ENCODE data around the gene WDR90.
"Not testable (repeated sequence)": the region's sequence is repeated elsewhere in the genome, so short reads cannot be mapped to it uniquely, and the experiment has no call there.

The WDR90 gene

DNA sequence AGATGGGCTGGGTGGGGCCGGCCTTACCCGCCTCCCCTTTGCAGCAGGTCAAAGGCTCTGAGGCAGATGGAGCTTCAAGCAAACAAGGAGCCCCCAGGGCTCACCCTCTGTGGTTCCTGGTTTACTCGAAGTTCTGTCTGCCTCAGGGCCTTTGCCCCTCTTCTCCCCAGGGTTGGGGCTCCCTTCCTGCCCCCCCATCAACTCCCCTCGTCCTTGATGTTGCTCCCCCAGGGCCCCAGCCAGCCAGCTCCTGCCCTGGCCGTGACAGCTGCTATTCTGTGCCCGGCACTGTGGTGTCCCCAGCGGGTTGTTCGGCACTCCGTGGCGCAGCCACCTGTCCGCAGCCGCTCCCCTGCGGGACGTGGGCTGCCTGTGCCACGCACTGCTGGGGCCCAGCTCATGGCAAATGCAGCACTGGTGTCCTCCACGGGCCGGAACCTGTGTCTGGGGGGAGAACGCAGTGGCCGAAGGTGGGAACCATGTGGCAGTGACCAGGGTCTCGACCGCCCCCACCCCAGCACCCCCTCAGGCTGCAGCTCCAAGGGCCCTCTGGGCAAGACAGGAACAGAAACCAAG is 61.4 kb downstream of the WDR90 start:
- no peak for DNase-seq

DNA sequence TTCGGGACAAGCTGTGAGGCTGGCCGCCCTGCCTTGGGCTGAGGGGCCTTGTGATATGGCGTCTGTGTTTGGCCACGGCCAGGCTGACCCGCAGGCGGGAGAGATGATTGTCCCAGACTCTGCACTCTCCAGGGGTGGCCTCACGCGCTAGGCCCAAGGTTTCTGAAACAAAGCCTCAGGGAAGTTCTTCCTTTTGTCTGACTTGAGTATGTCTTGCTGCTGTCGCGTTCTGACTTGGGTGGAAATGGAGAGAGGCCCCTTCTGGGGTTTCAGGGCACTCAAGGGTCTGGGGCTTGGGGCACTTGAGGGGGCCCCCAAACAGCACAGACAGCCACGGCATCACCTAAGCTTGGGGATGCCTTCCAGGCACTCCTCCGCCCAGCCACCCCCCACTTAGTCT is 61.9 kb downstream of the WDR90 start:
- no peak for DNase-seq

DNA sequence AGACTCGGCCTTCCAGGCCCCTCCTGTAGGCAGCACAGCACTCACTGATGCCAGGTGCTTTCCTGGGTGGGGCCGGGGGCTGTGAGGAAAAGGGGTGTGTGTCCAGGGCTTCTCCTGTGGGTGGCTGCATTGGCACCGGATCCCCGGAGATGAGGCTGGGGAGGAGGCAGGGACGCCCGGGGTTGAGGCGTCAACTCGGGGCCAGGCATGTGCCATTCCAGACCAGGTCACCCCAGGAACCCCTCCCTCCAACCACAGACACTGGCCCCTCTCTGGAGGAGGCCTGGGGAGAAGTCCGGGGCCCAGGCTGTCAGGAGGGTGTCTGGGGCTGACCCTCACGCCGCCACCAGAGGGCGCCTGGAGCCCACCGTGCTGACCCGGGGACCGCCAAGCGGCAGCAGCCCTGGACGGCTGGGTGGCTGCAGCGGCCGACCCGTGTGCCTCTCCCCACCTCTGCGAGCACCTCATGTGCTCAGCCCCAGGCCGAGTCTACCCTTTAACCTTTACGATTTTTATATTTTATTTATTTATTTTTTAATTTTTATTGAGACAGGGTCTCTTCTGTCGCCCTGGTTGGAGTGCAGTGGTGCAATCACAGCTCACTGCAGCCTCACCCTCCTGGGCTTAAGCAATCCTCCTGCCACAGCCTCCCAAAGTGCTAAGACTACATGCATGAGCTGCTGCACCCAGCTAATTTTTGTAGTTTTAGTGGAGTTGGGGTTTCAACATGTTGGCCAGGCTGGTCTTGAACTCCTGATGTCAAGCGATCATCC is 62.6 kb downstream of the WDR90 start:
- DNase-seq: peak; percentile 54

DNA sequence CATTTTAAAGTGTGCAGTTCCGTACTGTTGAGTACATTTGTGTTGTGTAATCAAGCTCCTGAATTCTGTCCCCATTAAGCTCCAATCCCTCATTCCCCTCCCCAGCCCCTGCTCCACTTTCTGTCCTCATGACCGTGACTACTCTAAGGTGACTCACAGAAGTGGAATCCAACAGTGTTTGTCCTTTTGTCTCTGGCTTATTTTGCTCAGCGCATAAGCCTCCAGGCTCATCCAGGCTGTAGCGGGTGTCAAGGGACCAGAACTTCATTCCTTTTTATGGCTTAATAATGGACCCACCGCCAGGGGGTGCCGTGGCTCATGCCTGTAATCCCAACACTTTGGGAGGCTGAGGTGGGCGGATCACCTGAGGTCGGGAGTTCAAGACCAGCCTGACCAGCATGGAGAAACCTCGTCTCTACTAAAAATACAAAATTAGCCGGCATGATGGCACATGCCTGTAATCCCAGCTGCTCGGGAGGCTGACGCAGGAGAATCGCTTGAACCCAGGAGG is 63.6 kb downstream of the WDR90 start:
- DNase-seq: not testable (repeated sequence)

- no peak for DNase-seq
These were observed 64.9 kb downstream of the WDR90 start for GRCh38 chr16:714079-714478.

- peak; percentile 77 for DNase-seq
These were observed 65.7 kb downstream of the WDR90 start, which contains the start of gene METRN for GRCh38 chr16:714558-715476. Gene METRN, plus strand, starts transcription at chr16:715118. Its CDS starts 172 bp downstream, at chr16:715290.

- no peak for DNase-seq
These were observed 66.5 kb downstream of the WDR90 start for GRCh38 chr16:715477-716199.

DNA sequence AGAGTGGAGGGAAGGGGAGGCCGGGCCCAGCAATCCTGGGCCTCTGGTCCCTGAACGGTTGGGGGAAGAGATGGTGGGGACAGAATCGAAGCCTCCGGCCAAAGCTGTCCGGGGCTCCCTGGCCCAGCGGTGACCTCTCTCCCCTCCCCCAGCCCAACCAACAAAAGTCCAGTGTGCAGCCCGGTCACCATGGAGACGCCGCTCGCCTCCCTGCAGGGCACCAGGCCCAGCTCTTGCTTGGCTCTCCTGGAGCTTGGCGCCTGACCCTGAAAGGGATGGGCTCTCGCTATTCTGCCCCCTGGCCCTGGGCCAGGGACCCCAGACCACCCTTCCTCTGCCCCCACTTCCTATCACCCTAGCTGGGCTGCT is 67.0 kb downstream of the WDR90 start:
- DNase-seq: no peak

GRCh38 chr16:716768-717325 is 67.7 kb downstream of the WDR90 start:
- DNase-seq: no peak

Measured in GDM1 (cell line).